ENCODE measurements around the gene FILIP1. TPM values are rescaled to one million over a fixed set of nuclear protein-coding genes. Genes with fewer than 3 reads are reported as not detected.

The FILIP1 gene
- total RNA-seq, 6 donors from 2014 or later, result 16.7 to 31.7 (median 21.7) TPM

DNA sequence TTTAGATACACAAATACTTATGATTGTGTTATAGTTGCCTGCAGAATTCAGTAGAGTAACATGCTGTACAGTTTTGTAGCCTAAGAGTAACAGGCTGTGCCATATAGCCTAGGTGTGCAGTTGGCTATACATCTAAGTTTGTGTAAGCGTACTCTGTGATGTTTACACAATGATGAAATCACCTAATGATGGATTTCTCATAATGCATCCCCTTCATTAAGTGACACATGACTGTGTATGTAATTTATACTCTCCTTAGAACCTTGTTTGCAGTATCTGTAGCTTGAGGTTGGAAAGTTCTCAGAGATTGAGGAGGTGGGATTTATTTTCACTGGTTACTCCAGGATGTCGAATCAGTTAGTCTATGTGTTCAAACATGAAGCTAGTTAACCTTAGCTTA is 142.0 kb downstream of the FILIP1 start:
- no peak overlapping the region for H3K4me3 ChIP-seq
- no peak overlapping the region for H3K27ac ChIP-seq
- DNase-seq (no peak), ATAC-seq (ENCODE audit: low FRiP score in 2 of 2) (no peak)
- peaks cover 0 to 14% (median 4%) of the 10 kb centered on the region in 4 donors for H3K4me1 ChIP-seq
- no peaks in the 10 kb centered on the region for H3K9me3 ChIP-seq
- 81 to 83% methylated on average over 2 of the region's 2 CpGs for WGBS, 2 donors
- no peak for TF ChIP-seq POLR2A (IDR thresholded peaks at IDR 0.05)
- TF ChIP-seq EP300 (IDR thresholded peaks at IDR 0.05), result no peak
- TF ChIP-seq, protein P1, sequence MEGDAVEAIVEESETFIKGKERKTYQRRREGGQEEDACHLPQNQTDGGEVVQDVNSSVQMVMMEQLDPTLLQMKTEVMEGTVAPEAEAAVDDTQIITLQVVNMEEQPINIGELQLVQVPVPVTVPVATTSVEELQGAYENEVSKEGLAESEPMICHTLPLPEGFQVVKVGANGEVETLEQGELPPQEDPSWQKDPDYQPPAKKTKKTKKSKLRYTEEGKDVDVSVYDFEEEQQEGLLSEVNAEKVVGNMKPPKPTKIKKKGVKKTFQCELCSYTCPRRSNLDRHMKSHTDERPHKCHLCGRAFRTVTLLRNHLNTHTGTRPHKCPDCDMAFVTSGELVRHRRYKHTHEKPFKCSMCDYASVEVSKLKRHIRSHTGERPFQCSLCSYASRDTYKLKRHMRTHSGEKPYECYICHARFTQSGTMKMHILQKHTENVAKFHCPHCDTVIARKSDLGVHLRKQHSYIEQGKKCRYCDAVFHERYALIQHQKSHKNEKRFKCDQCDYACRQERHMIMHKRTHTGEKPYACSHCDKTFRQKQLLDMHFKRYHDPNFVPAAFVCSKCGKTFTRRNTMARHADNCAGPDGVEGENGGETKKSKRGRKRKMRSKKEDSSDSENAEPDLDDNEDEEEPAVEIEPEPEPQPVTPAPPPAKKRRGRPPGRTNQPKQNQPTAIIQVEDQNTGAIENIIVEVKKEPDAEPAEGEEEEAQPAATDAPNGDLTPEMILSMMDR (IDR thresholded peaks at IDR 0.05), result no peak
- no peak for TF ChIP-seq POLR2AphosphoS5 (IDR thresholded peaks at IDR 0.05)
- no peaks in the 10 kb centered on the region for H3K27me3 ChIP-seq
- H3K36me3 ChIP-seq, result no peaks in the 10 kb centered on the region

DNA sequence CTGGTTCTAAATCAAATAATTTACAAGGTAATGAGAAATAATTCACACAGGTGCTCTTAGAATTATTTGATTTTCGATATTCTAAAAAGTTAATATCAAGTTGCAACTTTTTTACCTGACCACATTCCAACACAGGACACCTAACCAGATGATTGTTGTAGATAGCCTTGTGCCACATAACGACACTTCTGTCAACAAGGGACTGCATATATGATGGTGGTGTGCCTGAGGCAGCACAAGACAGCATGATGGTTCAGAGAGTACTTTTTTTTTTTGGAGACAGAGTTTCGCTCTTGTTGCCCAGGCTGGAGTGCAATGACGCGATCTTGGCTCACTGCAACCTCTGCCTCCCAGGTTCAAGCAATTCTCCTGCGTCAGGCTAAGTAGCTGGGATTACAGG is 142.8 kb downstream of the FILIP1 start:
- 85 to 94% methylated on average over 6 of the region's 6 CpGs for WGBS, 2 donors
- no peaks in the 10 kb centered on the region for H3K9me3 ChIP-seq
- H3K27me3 ChIP-seq, result no peaks in the 10 kb centered on the region
- DNase-seq, result no peak
- no peaks in the 10 kb centered on the region for H3K36me3 ChIP-seq
- no peak for ATAC-seq (ENCODE audit: low FRiP score in 2 of 2)
- no peak overlapping the region for H3K27ac ChIP-seq
- no peak overlapping the region for H3K4me3 ChIP-seq
- H3K4me1 ChIP-seq, result peaks cover 0 to 14% (median 4%) of the 10 kb centered on the region in 4 donors
- TF ChIP-seq EP300 (IDR thresholded peaks at IDR 0.05) (no peak), POLR2AphosphoS5 (IDR thresholded peaks at IDR 0.05) (no peak), POLR2A (IDR thresholded peaks at IDR 0.05) (no peak)
- TF ChIP-seq, protein P1 (IDR thresholded peaks at IDR 0.05), result no peak

DNA sequence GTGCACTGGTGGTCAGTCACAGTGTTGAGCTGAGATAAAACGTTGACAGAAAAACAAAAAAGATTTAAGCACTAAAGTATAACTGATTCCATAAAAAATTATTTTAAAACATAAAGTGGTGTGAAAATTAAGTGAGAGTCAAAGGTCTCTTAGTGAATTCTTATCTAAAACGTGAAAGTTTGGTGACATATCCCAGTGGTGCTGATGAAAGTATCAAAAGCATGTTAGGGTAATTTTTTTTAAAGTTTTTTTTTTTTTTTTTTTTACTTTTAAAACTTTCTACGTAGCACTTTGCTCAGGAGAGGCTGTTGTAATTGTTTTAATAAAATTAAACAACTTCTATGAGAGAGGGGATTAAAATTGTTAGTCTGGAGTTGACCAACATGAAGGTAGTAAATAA is 143.4 kb downstream of the FILIP1 start:
- ATAC-seq (ENCODE audit: low FRiP score in 2 of 2) (no peak), DNase-seq (no peak)
- Histone ChIP-seq H3K27me3 (no peaks in the 10 kb centered on the region), H3K36me3 (no peaks in the 10 kb centered on the region), H3K4me3 (no peak overlapping the region), H3K9me3 (no peaks in the 10 kb centered on the region), H3K27ac (no peak overlapping the region), H3K4me1 (peaks cover 0 to 14% (median 4%) of the 10 kb centered on the region in 4 donors)
- WGBS, 2 donors, result 41 to 47% methylated on average over 3 of the region's 3 CpGs
- no peak for TF ChIP-seq POLR2AphosphoS5 (IDR thresholded peaks at IDR 0.05)
- TF ChIP-seq POLR2A (IDR thresholded peaks at IDR 0.05), result no peak

DNA sequence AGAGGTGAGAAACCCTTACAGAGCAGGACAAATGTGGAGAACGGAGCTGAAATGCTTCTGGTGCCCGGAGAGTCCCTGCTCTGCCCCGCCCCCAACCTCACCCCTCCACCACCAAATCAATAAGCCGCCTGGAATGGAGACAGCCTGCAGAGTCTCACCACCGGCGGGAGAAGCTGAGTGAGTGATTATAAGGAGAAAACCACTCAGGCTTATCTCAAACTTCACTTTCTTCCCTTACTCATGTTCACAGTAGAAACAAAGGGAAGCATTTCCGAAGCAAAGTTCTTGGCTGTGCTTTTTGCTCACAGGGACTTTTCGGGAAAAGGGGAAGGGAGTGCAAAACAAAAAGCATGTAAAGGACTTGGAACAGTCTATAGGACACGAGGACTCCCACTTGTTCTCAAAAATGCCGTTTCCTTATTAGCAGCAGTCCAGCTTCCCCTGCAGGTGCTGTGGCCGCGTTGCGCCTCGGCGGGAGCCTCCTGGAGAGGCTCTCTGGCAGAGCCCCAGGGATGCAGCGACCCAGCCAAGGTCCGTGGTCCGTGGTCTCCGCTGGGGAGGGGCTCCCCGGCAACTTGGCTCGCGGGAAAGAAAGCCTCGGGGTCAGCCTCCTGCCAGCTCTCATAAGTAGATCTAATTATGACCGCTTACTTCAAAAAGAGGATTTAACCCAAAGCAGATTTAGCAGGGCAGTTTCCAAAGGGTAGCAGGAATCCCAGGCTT is 144.2 kb downstream of the FILIP1 start:
- no peaks in the 10 kb centered on the region for H3K27me3 ChIP-seq
- peak overlapping the region in 3 of 4 donors; percentile 1 to 57 (median 26) for H3K27ac ChIP-seq

DNA sequence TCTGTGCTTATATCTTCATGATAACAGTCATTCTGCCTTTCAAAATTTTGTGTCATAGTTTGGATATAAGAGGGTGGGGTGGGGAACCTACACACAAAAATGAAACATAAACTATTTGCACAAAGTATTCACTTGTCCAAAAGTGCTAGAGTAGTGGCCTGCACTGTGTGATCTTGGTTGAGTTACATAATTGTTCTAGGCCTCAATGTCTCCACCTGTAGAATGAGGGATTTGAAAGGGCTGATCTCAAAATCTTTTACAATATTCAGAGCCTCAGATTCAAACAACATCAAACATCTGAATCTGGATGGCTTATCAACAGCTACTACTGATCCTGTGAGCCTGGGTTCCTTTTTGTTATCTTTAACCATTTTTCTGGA is 144.7 kb downstream of the FILIP1 start:
- no peak for TF ChIP-seq POLR2AphosphoS5 (IDR thresholded peaks at IDR 0.05)
- no peak for TF ChIP-seq POLR2A (IDR thresholded peaks at IDR 0.05)
- TF ChIP-seq, protein P1 (IDR thresholded peaks at IDR 0.05), result no peak
- no peak for TF ChIP-seq EP300 (IDR thresholded peaks at IDR 0.05)
- peaks cover 0 to 14% (median 4%) of the 10 kb centered on the region in 4 donors for H3K4me1 ChIP-seq
- H3K9me3 ChIP-seq, result no peaks in the 10 kb centered on the region
- no peak for ATAC-seq (ENCODE audit: low FRiP score in 2 of 2)
- peak overlapping the region in 3 of 4 donors; percentile 1 to 57 (median 26) for H3K27ac ChIP-seq
- DNase-seq, result no peak
- no peaks in the 10 kb centered on the region for H3K27me3 ChIP-seq
- no peaks in the 10 kb centered on the region for H3K36me3 ChIP-seq
- peak overlapping the region in 1 of 4 donors; percentile 39 for H3K4me3 ChIP-seq

More for the DNA sequence above, 144.2 kb downstream of the FILIP1 start:
- H3K36me3 ChIP-seq, result no peaks in the 10 kb centered on the region
- DNase-seq (peak; percentile 52 to 86), ATAC-seq (ENCODE audit: low FRiP score in 2 of 2) (peak; percentile 51 to 65)
- TF ChIP-seq POLR2AphosphoS5 (IDR thresholded peaks at IDR 0.05), result no peak
- TF ChIP-seq POLR2A (IDR thresholded peaks at IDR 0.05), result no peak
- TF ChIP-seq EP300 (IDR thresholded peaks at IDR 0.05), result no peak
- TF ChIP-seq, protein P1 (IDR thresholded peaks at IDR 0.05), result peak in 2 of 6 experiments; percentile 22 to 35
- 4 to 5% methylated on average over 11 to 24 of the region's 24 CpGs for WGBS, 2 donors
- no peaks in the 10 kb centered on the region for H3K9me3 ChIP-seq
- H3K4me3 ChIP-seq, result peak overlapping the region in 3 of 4 donors; percentile 20 to 39 (median 38)
- peaks cover 0 to 14% (median 4%) of the 10 kb centered on the region in 4 donors for H3K4me1 ChIP-seq

Measured in upper lobe of left lung (tissue), 6 donors.